Activated CD4-positive, alpha-beta T cell treated with anti-CD3 and anti-CD28 coated beads, Interleukin-2, amount 50 U/mL, for 16 hours (primary cell): Measurements from ENCODE around the gene NELL1.
"Not testable (repeated sequence)": the region's sequence is repeated elsewhere in the genome, so short reads cannot be mapped to it uniquely, and the experiment has no call there.

Experiments used
- DNase-seq: peaks from one replicate; pipeline ENCODE4 v3.0.0-alpha.2; 2020

The NELL1 gene

GRCh38 chr11:20771681-20772080, 102.3 kb downstream of the NELL1 start:
- DNase-seq: no peak

- DNase-seq: no peak
These were observed 105.9 kb downstream of the NELL1 start for GRCh38 chr11:20775331-20775730.

- DNase-seq: no peak
These were observed 113.4 kb downstream of the NELL1 start for GRCh38 chr11:20782775-20783174.

- DNase-seq: no peak
These were observed 113.8 kb downstream of the NELL1 start for GRCh38 chr11:20783220-20783619.

GRCh38 chr11:20790622-20791021, 121.2 kb downstream of the NELL1 start:
- DNase-seq: no peak

GRCh38 chr11:20795005-20795404, 125.6 kb downstream of the NELL1 start:
- no peak for DNase-seq

GRCh38 chr11:20808328-20808727, 138.9 kb downstream of the NELL1 start:
- no peak for DNase-seq

- DNase-seq: no peak
These were observed 151.7 kb downstream of the NELL1 start for GRCh38 chr11:20821046-20821445.

- no peak for DNase-seq
These were observed 152.1 kb downstream of the NELL1 start for GRCh38 chr11:20821470-20821869.

- no peak for DNase-seq
These were observed 155.4 kb downstream of the NELL1 start for GRCh38 chr11:20824773-20825172.

GRCh38 chr11:20835561-20835960, 166.2 kb downstream of the NELL1 start:
- no peak for DNase-seq

GRCh38 chr11:20839231-20839630, 169.8 kb downstream of the NELL1 start:
- no peak for DNase-seq

GRCh38 chr11:20840341-20840740, 171.0 kb downstream of the NELL1 start:
- DNase-seq: no peak

GRCh38 chr11:20844216-20844615, 174.8 kb downstream of the NELL1 start:
- DNase-seq: no peak

GRCh38 chr11:20844630-20845029, 175.2 kb downstream of the NELL1 start:
- DNase-seq: no peak

- no peak for DNase-seq
These were observed 185.0 kb downstream of the NELL1 start for GRCh38 chr11:20854215-20854955.

GRCh38 chr11:20861322-20861721, 191.9 kb downstream of the NELL1 start:
- DNase-seq: no peak

- DNase-seq: not testable (repeated sequence)
These were observed 192.9 kb downstream of the NELL1 start for GRCh38 chr11:20862263-20862662.

GRCh38 chr11:20864628-20865027, 195.2 kb downstream of the NELL1 start:
- no peak for DNase-seq

- DNase-seq: no peak
These were observed 195.8 kb downstream of the NELL1 start for GRCh38 chr11:20865161-20865560.

GRCh38 chr11:20869123-20869522, 199.7 kb downstream of the NELL1 start:
- no peak for DNase-seq

GRCh38 chr11:20873054-20873453, 203.7 kb downstream of the NELL1 start:
- DNase-seq: peak; percentile 1

- DNase-seq: no peak
These were observed 205.0 kb downstream of the NELL1 start for GRCh38 chr11:20874358-20874757.

GRCh38 chr11:20875889-20876288, 206.5 kb downstream of the NELL1 start:
- DNase-seq: no peak

GRCh38 chr11:20876738-20877137, 207.4 kb downstream of the NELL1 start:
- DNase-seq: no peak
